Bronchial epithelial cell (primary cell): ENCODE measurements around the gene FBLN2. TPM values are rescaled to one million over a fixed set of nuclear protein-coding genes. Genes with fewer than 3 reads are reported as not detected.

Experiments used
- DNase-seq: peaks from one replicate; pipeline ENCODE4 v3.0.0-alpha.2; 2010; ENCODE audit warnings: low read depth
- FAIRE-seq: peaks from 2 replicates; lab custom pipeline; 2011; peaks lifted over from hg19 to GRCh38; lab: Jason Lieb, UNC
- H3K27me3 ChIP-seq: 2 replicates; pipeline ENCODE4 v1.5.1; 2011; ENCODE audit warnings: low read length; ENCODE audit not compliant: control insufficient read depth, insufficient read depth
- H3K36me3 ChIP-seq: 2 replicates; pipeline ENCODE4 v1.5.1; 2011; ENCODE audit warnings: low read length; ENCODE audit not compliant: control insufficient read depth, insufficient read depth
- H3K4me3 ChIP-seq: 2 replicates; pipeline ENCODE4 v1.5.1; 2011; ENCODE audit warnings: mild to moderate bottlenecking, low read depth, low read length, control low read depth
- CTCF ChIP-seq: IDR thresholded peaks from 2 replicates; pipeline ENCODE4 v1.5.1; 2011; ENCODE audit warnings: mild to moderate bottlenecking, moderate library complexity, low read length, control low read depth, inconsistent platforms; ENCODE audit not compliant: insufficient read depth, severe bottlenecking
- total RNA-seq: library from RNA; depleted of rRNA; stranded (reverse); fragments of >200 nt; gene quantifications from 2 replicates; pipeline ENCODE4 v1.2.1, GENCODE V29; 2014

FBLN2 gene
- total RNA-seq, 1 donor from 2014 or later, result 4.7 TPM

- DNase-seq, result no peak
- no peaks in the 10 kb centered on the region for H3K27me3 ChIP-seq
- FAIRE-seq, result no peak
- TF ChIP-seq CTCF, result no peak
- no peaks in the 10 kb centered on the region for H3K36me3 ChIP-seq
- no peak overlapping the region for H3K4me3 ChIP-seq
Observed at GRCh38 chr3:13608969-13609725, 60.2 kb downstream of the FBLN2 start.

GRCh38 chr3:13610006-13610570 is 61.2 kb downstream of the FBLN2 start:
- Histone ChIP-seq H3K36me3 (no peaks in the 10 kb centered on the region), H3K27me3 (no peaks in the 10 kb centered on the region), H3K4me3 (no peak overlapping the region)
- FAIRE-seq (no peak), DNase-seq (no peak)
- no peak for TF ChIP-seq CTCF

DNA sequence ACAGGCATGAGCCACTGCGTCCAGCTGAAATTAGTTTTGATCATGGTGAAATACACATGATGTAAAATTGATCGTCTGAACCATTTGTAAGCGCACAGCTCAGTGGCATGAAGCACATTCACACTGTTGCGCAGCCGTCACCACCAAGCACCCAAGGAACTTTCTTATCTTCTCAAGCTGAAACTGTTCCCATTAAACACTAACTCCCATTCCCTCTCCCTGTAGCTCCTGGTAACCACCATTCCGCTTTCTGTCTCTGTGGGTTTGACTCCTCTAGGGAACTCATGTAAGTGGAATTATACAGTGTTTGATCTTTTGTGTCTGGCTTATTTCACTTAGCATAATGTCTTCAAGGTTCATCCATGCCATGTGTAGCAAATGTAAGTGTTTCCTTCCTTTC is 62.3 kb downstream of the FBLN2 start:
- DNase-seq (no peak), FAIRE-seq (no peak)
- no peak for TF ChIP-seq CTCF
- H3K4me3 ChIP-seq, result no peak overlapping the region
- H3K36me3 ChIP-seq, result no peaks in the 10 kb centered on the region
- H3K27me3 ChIP-seq, result no peaks in the 10 kb centered on the region

DNA sequence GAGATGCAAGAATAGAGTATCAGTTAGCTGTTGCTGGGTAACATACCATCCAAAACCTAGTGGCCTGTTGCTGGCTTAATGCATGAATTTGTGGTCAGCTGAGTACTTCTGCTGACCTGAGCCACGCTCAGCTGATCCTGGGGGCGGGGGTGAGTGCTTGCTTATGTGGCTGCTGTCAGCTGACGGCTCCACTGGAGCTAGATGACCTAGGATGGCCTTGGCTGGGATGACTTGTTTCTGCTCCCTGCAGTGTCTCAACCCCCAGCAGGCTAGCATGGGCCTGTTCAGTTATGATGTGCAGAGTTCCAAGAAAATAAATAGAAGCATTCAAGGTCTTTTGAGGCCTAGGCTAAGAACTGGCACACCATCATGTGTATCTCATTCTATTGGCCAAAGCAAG is 63.9 kb downstream of the FBLN2 start:
- DNase-seq (peak; percentile 62), FAIRE-seq (no peak)
- no peak for TF ChIP-seq CTCF
- Histone ChIP-seq H3K4me3 (no peak overlapping the region), H3K27me3 (no peaks in the 10 kb centered on the region), H3K36me3 (no peaks in the 10 kb centered on the region)

DNA sequence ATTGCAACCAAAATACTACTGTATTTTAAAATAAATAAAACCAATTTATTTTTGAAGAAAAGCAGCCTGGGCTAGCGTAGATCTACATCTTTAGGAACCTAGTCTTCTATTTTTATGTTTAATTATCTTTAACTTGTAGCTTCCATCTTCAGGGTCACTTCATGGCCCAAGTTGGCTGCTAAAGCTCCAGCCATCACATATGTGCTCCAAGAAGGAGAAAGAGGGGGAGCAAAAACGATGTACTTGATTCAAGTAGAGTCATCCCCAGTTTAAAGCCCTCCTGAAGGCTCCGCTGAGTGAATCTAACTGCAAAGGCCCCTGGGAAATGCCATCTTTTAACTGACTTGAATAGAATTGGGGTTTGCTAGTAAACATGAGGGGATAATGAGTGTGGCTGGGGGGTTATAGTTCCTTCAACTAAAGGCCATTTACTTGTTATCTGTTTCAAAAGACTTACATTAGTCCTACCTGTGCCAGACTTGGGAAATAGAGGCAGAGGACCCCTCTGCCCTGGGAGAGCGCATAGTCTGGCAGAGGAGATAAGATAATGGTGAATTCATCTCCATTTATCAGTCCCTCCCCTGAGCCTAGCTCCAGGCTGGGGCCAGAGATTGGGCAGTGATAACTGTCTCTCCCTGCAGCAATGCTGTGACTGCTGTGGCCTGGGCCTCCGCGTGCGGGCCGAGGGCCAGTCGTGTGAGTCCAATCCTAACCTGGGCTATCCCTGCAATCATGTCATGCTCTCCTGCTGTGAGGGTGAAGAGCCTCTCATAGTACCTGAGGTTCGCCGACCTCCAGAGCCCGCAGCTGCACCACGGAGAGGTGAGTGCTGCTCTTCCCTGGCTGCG is 64.6 kb downstream of the FBLN2 start:
- TF ChIP-seq CTCF, result no peak
- DNase-seq (no peak), FAIRE-seq (no peak)
- Histone ChIP-seq H3K27me3 (no peaks in the 10 kb centered on the region), H3K4me3 (no peak overlapping the region), H3K36me3 (no peaks in the 10 kb centered on the region)
